IPS DF 19.7 (cell line): ENCODE data around the gene TADA2B.

Experiments used
- DNase-seq: peaks from one replicate; pipeline ENCODE4 v3.0.0-alpha.2; 2013; ENCODE audit warnings: low read depth, low spot score

TADA2B gene

DNA sequence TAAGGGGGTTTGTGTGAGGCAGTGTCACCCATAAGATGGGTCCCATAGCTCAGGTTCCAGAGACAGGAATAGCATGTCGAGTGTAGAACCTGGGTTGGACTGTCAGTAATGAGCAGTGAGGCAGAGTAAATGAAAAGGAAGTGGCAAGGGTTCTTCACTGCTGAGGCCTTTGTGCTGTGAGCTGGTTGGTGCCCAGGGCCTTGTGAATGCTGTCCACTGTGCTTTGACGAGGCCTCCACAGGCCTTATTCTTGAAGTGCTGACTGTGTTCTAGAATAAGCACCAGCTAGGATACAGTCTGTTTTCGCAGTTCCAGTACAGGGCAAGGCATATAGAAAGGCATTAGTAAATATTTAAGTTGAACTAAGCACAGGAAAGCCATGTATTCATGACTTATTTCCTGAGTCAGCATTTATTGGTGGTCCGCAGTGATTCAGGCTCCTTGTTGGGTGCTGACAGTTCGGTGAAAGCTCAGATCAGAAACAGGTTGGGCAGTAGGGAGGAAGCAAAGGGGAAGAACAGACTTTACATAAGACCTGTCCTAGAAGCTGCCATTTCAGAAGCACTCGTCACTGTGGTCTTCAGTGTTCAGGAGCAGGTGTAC is 25.6 kb upstream of the TADA2B start:
- DNase-seq = no peak

DNA sequence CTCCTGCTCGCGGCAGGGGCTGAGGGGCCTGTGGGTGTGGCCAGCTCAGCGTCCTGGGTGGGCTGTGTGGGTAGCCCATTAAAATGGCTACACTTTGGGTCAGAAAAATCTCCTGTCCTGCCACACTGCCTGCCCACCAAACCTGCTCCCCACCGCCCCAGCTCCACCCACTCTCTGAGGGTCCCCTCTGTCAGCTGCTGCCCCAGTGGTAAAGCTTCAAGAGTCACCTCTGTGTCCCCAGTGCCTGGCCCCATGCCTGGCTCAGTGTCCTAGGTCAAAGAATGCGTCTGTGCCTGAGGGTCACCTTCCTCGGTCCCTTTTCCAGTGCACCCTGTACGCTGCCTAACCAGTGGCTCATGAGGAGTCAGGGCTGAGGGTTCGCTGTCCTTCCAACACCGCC is 24.9 kb upstream of the TADA2B start:
- no peak for DNase-seq

- no peak for DNase-seq
Measured at GRCh38 chr4:7019367-7019766, 23.8 kb upstream of the TADA2B start.

DNA sequence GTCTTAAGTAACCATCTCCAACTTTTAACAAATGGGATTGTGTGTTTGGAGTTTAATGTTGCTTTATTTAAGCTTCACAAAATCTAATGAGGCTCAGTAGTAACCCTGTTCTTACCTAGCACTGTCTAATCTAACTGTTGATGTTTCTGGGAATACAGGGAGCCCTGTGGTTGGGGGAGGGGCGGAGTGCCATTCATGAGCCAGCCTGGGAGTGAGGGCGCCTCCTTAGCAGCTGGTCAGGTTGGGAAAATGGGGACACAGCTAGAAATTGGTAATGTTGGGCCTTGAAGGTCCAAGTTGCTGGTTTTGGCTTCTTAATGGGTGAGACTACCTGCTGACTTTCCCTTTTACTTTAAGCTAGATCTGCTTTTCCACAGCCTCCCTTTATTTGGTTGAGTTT is 22.9 kb upstream of the TADA2B start:
- DNase-seq = no peak

DNA sequence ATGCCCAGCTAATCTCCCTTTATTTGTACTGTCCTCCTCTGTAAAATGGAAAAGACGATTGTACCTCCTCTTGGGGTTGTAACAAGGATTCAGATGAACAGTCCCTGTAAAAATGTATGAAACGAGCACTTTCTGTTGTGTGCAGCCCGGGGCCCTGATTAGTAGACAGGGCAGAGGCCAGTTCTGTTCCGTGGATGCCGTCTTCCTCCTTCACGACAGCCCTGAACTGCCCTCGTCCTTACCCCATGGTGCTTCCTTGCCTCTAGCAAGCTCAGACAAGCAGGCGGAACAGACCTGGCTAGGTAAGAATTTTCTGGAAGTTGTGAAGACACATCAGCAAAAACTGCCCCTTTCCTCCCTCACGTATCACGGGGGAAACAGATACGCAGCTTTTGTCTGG is 22.3 kb upstream of the TADA2B start:
- no peak for DNase-seq

GRCh38 chr4:7021355-7021754 is 21.8 kb upstream of the TADA2B start:
- DNase-seq = no peak

DNA sequence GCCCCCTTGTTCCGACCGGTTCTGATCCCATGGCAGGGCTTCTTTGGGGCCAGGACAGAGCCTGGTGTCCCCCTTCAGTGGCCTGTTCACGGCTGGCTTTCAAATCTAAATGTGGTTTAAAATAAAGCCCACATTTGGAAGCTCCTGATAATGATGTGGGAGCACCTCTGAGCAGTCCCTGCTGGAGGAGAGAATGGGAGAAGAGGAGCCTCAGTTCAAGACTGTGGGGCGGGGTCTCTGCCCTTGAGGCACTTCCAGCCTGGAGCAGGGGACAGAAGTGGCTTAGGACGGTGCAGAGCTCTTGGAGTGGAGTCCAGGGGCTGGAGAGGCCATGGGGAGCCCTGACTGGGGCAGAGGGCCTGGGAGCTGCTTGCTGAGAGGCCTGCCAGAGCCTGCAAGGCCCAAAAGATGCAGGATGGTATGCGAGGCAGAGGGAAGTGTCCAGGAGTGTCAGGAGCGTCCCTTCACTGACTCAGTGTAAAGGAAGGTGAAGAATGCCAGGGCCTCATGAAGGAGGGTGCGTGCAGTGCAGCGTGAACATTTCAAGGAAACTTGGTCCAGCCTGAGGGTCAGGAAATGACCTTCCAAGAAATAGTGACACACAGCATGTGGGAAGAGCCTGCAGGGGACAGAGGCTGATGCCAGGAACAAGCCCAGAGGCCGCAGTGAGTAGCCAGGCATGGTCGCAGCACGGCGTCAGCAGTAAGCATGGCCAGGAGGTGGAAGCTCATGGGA is 21.1 kb upstream of the TADA2B start:
- no peak for DNase-seq

- no peak for DNase-seq
Measured at GRCh38 chr4:7023486-7023885, 19.7 kb upstream of the TADA2B start.

- DNase-seq = no peak
Measured at GRCh38 chr4:7023901-7024300, 19.3 kb upstream of the TADA2B start.

DNA sequence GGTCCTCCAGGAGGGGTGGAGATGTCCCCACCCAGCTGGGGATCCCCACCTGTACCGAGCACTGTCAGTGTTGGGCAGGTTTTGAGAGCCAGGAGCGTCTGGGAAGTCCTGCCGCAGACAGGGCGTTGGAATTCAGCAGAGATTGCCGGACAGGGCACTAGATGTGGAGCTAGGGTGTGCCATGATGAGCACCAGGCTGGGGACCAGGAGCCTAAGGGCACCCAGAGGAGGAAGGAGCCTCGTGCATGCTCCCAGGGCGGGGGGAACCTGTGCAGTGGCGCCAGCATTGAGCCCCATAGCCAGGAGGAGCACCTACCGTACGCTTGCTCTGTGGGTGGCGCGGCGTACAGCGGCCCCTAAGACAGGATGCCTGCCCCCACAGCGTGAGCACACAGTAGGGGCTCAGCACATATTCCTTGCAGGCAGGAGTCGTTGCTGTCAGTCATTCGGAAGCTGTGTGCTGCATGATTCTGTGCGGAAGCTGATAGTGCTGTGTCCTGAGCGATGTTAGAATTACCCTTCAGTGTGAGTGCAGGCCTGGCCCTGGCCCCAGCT is 18.8 kb upstream of the TADA2B start:
- DNase-seq = no peak

- DNase-seq = no peak
Measured at GRCh38 chr4:7025040-7025602, 18.1 kb upstream of the TADA2B start.

DNA sequence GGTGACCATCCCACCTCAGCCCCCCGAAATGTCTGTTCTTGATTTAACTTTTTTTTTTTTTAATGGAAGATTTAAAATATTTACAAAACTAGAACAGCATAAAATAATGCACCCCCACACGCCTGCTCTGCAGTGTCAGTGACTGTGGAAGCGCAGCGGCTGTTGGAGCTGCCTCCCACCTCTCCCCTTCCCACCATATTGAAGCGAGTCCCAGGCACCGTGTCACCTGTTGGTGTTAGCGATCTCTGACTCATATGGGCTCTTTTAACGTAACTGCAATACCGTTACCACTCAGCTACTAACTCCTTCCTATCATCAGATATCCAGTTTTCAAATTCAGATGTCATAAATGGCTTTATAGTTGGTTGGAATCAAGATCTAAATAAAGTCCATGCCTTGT is 17.1 kb upstream of the TADA2B start:
- no peak for DNase-seq

GRCh38 chr4:7027284-7027683 is 15.9 kb upstream of the TADA2B start:
- DNase-seq = no peak

GRCh38 chr4:7027913-7028312 is 15.3 kb upstream of the TADA2B start:
- DNase-seq = no peak

DNA sequence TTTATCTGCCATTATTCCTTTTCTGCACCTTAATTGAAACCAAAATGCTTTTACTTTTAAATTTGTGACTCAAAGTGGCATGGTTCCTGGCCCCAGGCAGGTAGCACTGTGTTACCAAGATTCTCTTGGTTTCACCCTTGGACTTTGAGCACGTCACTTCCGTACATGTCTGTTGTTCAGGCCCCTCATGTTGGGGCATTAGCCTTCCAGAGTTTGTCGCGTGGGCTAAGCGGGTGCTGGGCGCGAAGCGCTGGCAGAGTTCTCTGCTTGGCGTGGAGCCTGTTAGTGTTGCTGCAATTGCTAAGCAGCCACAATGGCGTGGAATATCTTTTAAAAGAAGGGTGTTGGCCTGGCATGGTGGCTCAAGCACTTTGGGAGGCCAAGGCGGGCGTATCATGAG is 14.0 kb upstream of the TADA2B start:
- DNase-seq = no peak

- DNase-seq = no peak
Measured at GRCh38 chr4:7029921-7030320, 13.3 kb upstream of the TADA2B start.

GRCh38 chr4:7030856-7031255 is 12.3 kb upstream of the TADA2B start:
- DNase-seq = no peak

GRCh38 chr4:7031558-7032449 is 11.4 kb upstream of the TADA2B start:
- DNase-seq = no peak

GRCh38 chr4:7032596-7032995 is 10.6 kb upstream of the TADA2B start:
- DNase-seq = no peak

- DNase-seq = no peak
Measured at GRCh38 chr4:7034262-7035081, 8.7 kb upstream of the TADA2B start.

GRCh38 chr4:7037425-7037824 is 5.7 kb upstream of the TADA2B start:
- DNase-seq = no peak
